GM23338 (cell line): ENCODE data around the gene CHD5.

Source experiments
- CREB1 ChIP-seq: fragments of 250-450 bp; sonication (Bioruptor Pico); IDR thresholded peaks from 2 replicates; pipeline ENCODE4 v1.5.0; 2020; ENCODE audit warnings: low read depth, mild to moderate bottlenecking, moderate library complexity
- EZH2 ChIP-seq: fragments of 200-600 bp; sonication (generic); IDR thresholded peaks from one replicate; pipeline ENCODE4 v1.8.0; 2017; ENCODE audit warnings: antibody characterized with exemption, mild to moderate bottlenecking, low read depth; ENCODE audit not compliant: unreplicated experiment
- EZH2phosphoT487 ChIP-seq: fragments of 200-600 bp; sonication (generic); IDR thresholded peaks from one replicate; pipeline ENCODE4 v1.8.1; 2018; ENCODE audit warnings: antibody characterized with exemption; ENCODE audit not compliant: unreplicated experiment
- POLR2AphosphoS5 ChIP-seq: IDR thresholded peaks from 2 replicates; pipeline ENCODE4 v1.6.1; 2016; ENCODE audit warnings: antibody characterized with exemption, low read depth
- TF ChIP-seq, protein P1 (sequence below), 2 experiments: fragments of 200-600 bp in 1 of 2; sonication (generic) in 1 of 2; conservative IDR thresholded peaks; 2 replicates each; pipeline versions ENCODE4 v1.5.1 to v1.6.1; 2016 to 2017; ENCODE audit warnings: antibody characterized with exemption in 2 of 2, low read depth in 2 of 2, mild to moderate bottlenecking in 2 of 2, moderate library complexity in 1 of 2

GRCh38 chr1:6124746-6125365 lies 55.3 kb downstream of the CHD5 start:
- TF ChIP-seq, protein P1, sequence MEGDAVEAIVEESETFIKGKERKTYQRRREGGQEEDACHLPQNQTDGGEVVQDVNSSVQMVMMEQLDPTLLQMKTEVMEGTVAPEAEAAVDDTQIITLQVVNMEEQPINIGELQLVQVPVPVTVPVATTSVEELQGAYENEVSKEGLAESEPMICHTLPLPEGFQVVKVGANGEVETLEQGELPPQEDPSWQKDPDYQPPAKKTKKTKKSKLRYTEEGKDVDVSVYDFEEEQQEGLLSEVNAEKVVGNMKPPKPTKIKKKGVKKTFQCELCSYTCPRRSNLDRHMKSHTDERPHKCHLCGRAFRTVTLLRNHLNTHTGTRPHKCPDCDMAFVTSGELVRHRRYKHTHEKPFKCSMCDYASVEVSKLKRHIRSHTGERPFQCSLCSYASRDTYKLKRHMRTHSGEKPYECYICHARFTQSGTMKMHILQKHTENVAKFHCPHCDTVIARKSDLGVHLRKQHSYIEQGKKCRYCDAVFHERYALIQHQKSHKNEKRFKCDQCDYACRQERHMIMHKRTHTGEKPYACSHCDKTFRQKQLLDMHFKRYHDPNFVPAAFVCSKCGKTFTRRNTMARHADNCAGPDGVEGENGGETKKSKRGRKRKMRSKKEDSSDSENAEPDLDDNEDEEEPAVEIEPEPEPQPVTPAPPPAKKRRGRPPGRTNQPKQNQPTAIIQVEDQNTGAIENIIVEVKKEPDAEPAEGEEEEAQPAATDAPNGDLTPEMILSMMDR (conservative IDR thresholded peaks at IDR 0.05; ENCODE audit: low read depth in 2 of 2), result no peak
- TF ChIP-seq EZH2 (no peak), CREB1 (CRISPR knock-in tag) (no peak), POLR2AphosphoS5 (no peak), EZH2phosphoT487 (no peak)
